ENCODE data around the gene ASCL2.

Gene ASCL2

GRCh38 chr11:2223153-2223794 lies 47.1 kb downstream of the ASCL2 start:
- DNase-seq = no peak

DNA sequence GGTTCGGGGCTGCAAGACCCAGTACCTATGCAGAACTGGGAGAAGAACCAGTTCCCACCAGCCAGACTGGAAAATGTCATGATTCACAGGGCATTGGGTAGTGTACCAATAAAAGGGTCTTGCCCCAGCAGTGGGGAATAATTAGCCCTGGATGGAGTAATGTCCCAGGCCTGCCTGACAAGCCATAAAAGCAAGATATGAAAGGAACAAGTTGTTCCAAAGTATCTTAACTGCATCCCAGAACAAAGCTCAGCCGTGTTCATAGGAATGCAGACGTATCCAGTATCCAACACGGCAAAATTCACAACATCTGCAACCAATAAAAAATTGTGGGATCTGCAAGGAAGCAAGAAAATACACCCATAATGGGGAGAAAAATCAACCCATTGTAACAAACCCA lies 47.9 kb downstream of the ASCL2 start:
- DNase-seq = peak; percentile 36

DNA sequence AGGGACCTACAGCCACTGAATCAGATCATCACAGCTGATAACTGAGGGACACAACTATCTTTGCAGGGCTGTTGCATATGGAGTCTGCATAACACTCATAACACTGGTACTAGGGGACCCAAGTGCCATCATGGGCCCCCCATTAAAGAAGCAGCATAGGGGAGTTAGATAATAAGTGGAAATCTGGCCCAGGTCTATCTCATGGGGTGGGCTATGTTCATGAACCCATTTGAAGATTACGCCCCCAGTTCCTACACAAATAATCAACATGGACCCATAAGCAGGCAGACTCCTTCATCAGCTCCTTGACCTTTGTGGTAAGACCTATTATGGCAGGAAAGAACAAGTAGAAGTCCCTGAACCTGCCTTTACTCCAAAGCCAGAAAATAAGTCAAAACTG lies 48.8 kb downstream of the ASCL2 start:
- DNase-seq = no peak

DNA sequence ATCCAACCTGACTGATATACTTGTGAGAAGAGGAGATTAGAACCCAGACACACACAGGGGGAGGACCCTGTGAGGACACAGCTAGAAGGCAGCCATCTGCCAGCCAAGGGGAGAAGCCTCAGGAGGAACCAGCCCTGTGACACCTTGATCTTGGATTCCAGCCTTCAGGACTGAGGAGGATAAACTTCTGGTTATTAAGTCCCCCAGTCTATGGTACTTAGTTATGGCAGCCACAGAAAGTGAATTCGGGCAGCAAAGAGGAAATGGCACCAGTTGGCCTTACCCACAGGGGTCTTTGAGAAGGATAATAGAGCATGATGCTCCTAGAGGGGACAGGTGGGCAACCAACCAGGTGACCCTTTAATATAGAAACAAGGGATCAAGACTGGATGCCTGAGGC lies 49.4 kb downstream of the ASCL2 start:
- no peak for DNase-seq

- DNase-seq = no peak
Measured at GRCh38 chr11:2220173-2220771, 50.1 kb downstream of the ASCL2 start.

- no peak for DNase-seq
Measured at GRCh38 chr11:2219318-2220017, 50.9 kb downstream of the ASCL2 start.
